ENCODE results near the gene RASL12. TPM values are rescaled to one million over a fixed set of nuclear protein-coding genes. Genes with fewer than 3 reads are reported as not detected.

The RASL12 gene
- total and polyA plus RNA-seq, 3 donors from 2014 or later: 43.9 to 75.2 (median 64.7) TPM

- intact Hi-C loops (cut with DNase I; ENCODE audit: low total_unique reads): no loop called here
- no peak for TF ChIP-seq POLR2A (IDR thresholded peaks at IDR 0.05)
- TF ChIP-seq CTCF (IDR thresholded peaks at IDR 0.05): no peak
- WGBS, 2 donors: 89 to 95% methylated on average over 6 of the region's 6 CpGs
- no peaks in the 10 kb centered on the region for H3K4me1 ChIP-seq
- H3K27ac ChIP-seq: no peak overlapping the region
- DNase-seq: no peak
- no peaks in the 10 kb centered on the region for H3K36me3 ChIP-seq (ENCODE audit: low read depth, missing control alignments)
- H3K9me3 ChIP-seq: no peaks in the 10 kb centered on the region
- no peak overlapping the region for H3K4me3 ChIP-seq
- H3K27me3 ChIP-seq: no peaks in the 10 kb centered on the region
These were observed 38.3 kb upstream of the RASL12 start for GRCh38 chr15:65106011-65106590.

- H3K4me3 ChIP-seq: no peak overlapping the region
- H3K36me3 ChIP-seq (ENCODE audit: low read depth, missing control alignments): no peaks in the 10 kb centered on the region
- 86 to 88% methylated on average over 5 of the region's 5 CpGs for WGBS, 2 donors
- no peaks in the 10 kb centered on the region for H3K9me3 ChIP-seq
- TF ChIP-seq CTCF (IDR thresholded peaks at IDR 0.05) (no peak), POLR2A (IDR thresholded peaks at IDR 0.05) (no peak)
- H3K27ac ChIP-seq: no peak overlapping the region
- intact Hi-C loops (cut with DNase I; ENCODE audit: low total_unique reads): no loop called here
- H3K4me1 ChIP-seq: no peaks in the 10 kb centered on the region
- DNase-seq: no peak
- no peaks in the 10 kb centered on the region for H3K27me3 ChIP-seq
These were observed 37.2 kb upstream of the RASL12 start for GRCh38 chr15:65105038-65105437.

GRCh38 chr15:65102912-65103311 is 35.1 kb upstream of the RASL12 start:
- TF ChIP-seq CTCF (IDR thresholded peaks at IDR 0.05): no peak
- TF ChIP-seq POLR2A (IDR thresholded peaks at IDR 0.05): no peak
- 58 to 84% methylated on average over 3 of the region's 3 CpGs for WGBS, 2 donors
- Histone ChIP-seq H3K27me3 (no peaks in the 10 kb centered on the region), H3K36me3 (ENCODE audit: low read depth, missing control alignments) (no peaks in the 10 kb centered on the region), H3K27ac (no peak overlapping the region), H3K9me3 (no peaks in the 10 kb centered on the region), H3K4me3 (no peak overlapping the region), H3K4me1 (no peaks in the 10 kb centered on the region)
- no peak for DNase-seq
- intact Hi-C loops (cut with DNase I; ENCODE audit: low total_unique reads): no loop called here

- WGBS, 2 donors: 47 to 74% methylated on average over 10 to 74 of the region's 75 CpGs
- intact Hi-C loops (cut with DNase I; ENCODE audit: low total_unique reads): no loop called here
- no peaks in the 10 kb centered on the region for H3K36me3 ChIP-seq (ENCODE audit: low read depth, missing control alignments)
- no peaks in the 10 kb centered on the region for H3K27me3 ChIP-seq
- H3K9me3 ChIP-seq: no peaks in the 10 kb centered on the region
- TF ChIP-seq CTCF (IDR thresholded peaks at IDR 0.05) (no peak), POLR2A (IDR thresholded peaks at IDR 0.05) (no peak)
- H3K4me3 ChIP-seq: peak overlapping the region; percentile 29 to 34
- no peak overlapping the region for H3K27ac ChIP-seq
- H3K4me1 ChIP-seq: peaks cover under 1% of the 10 kb centered on the region
- DNase-seq: no peak
These were observed 34.3 kb upstream of the RASL12 start for GRCh38 chr15:65101891-65102708.
